NCI-H1105 (cell line): ENCODE results near the gene FAM78B.
A peak's percentile ranks its signal among the peaks of the same experiment; 100 is the strongest.

Experiments used
- DNase-seq: peaks from one replicate; lab custom pipeline; 2025; lab: John Stamatoyannopoulos, UW

The FAM78B gene

DNA sequence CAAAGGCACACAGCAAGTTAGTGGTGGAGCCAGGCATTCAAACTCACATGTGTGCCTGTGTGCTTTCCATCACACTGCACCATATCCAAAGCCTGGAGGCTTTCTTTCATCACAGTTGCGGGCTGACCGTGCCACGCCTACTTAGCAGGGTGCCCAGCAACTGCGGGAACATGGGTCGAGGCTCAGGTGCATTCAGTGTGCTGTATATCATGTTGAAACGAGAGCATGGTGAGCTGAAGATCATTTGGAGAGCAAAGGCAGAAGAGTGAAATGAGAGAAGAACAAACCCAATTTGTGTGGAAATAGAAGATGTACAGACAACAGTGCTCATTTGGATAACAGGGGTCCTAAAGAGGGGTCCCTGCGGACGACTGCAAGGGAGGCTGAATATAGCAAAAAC lies 46.5 kb downstream of the FAM78B start:
- DNase-seq = no peak

GRCh38 chr1:166119471-166119965 lies 47.3 kb downstream of the FAM78B start:
- no peak for DNase-seq

DNA sequence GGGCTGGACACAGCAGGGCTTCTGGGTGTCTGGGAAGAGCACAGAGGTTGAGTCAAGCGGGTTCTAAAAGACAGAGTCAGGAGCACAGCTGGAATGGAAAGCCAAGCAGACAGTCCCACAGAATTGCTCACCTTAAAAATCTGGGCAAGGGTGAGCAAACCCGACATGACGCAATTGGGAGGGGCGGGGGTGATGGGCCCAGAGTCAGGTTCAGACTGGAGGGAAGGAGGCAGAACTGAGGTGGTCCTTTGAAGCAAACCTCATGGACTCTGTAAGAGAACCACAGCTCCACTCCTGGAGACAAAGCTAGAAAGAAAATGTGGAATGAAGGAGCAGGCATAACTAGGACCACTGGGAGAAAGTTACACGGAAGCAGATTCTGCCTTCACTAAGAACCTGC lies 49.0 kb downstream of the FAM78B start:
- DNase-seq = no peak

DNA sequence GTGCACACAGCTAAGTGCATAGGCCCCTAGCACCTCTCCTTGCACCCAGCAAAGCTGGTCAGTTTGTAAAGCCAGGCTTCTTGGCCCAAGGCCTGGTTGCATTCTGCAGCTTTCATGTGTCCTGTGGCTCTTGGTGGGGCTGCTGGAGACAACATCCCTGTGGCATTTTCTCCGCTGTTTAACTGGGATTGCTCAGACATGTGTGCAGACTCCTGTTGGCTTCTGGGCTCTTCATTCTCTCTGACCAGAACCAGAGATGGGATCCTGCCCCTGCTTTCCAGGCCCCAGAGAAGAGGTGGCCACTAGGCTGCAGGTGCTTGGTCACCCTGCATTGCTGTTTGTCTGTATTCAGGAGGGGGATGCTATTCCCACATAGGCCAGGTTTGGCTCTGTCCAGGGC lies 50.8 kb downstream of the FAM78B start:
- DNase-seq = no peak

- no peak for DNase-seq
These were observed 52.4 kb downstream of the FAM78B start for GRCh38 chr1:166114419-166114818.

- no peak for DNase-seq
These were observed 53.2 kb downstream of the FAM78B start for GRCh38 chr1:166113630-166114029.

DNA sequence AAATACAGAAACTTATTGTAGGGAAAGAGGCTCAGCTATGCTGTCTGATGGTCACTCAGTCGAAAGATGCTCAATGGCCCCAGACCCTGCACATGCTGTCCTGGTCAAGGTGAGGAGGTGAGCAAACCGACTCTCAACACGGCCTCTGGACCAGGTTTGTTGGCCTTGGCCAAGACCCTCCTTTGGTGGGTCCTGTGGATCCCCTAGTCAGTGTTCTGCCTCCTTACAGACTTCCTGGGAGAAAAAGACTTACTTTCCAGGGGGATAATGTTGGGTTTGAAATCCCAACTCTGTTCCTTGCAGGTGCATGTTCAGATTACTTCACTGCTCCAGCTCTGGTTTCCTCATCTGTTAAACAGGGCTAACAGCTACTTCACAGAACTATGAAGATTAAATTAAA lies 53.8 kb downstream of the FAM78B start:
- no peak for DNase-seq

GRCh38 chr1:166112425-166112824 lies 54.4 kb downstream of the FAM78B start:
- DNase-seq = no peak

DNA sequence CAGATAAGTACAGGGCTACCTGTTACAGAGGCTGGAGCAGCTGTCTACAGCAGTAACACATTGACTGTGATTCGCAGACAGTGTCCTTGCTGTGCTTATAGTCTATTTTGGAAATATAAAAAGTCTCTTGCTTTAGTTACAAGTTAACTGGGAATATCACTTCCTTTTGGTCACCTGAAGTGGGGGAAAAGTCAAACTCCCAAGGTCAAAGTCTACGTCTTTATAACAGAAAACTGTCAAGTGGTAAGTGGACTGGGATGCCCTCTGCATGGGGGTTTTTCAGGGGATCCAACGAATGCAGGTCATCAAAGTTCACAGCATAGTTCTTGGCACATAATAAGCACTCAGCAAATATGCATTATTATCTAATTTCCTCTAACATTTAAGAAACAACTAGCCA lies 55.4 kb downstream of the FAM78B start:
- no peak for DNase-seq

DNA sequence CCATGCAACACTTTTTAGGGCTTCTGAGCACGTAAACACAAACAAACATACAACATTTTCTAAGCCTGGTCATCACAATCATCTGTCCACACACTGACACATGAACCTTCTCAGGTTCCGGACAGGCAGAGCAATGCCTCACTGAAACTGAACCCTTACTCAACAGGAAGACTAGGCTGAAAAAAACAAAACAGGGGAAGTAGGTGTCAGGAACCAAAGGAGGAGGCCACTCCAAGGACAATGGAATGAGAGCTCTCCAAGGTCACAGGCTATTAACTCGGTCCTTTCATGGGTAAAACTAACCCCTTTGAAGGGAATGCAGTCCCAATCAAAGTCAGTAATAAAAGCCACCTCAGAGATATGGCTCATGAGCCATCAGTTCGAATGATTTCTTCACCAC lies 76.6 kb downstream of the FAM78B start:
- no peak for DNase-seq

DNA sequence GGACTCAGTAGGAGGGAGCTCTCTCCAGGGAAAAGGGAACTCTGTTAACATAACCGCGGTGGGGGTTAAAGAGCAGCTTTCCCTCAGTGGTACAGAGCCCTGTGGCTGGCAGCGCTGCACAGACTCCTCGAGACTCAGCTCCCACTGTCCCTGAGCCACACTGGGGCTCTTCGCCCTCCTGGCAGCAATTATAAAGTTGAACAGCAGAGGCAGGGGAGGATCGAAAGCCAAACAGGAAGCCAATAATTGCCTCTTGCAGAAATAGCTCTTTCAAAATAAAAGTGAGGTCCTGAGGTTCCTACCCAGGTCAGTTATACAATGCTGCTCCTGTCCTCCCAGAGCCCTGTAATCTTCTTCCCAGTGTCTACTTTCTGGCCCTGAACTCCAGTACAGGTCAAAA lies 77.0 kb downstream of the FAM78B start:
- peak; percentile 12 for DNase-seq

DNA sequence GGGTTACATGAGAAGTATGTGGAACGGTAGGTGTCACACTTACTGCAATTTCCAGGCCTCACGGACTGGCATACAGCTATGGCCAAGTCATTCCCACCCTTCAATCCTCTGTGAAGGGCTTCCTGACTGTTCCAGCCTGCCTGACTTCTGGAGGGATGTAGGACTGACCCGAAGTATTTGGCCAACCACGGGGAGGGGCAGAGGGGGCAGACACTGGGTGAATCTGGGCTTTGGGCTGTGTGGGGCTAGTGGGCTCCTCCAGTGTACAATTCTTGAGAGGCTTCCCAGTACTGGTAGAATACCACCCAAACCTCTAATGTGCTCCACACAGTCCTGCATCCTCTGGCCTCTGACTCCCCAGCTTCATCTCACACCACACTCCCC lies 78.2 kb downstream of the FAM78B start:
- DNase-seq = no peak

DNA sequence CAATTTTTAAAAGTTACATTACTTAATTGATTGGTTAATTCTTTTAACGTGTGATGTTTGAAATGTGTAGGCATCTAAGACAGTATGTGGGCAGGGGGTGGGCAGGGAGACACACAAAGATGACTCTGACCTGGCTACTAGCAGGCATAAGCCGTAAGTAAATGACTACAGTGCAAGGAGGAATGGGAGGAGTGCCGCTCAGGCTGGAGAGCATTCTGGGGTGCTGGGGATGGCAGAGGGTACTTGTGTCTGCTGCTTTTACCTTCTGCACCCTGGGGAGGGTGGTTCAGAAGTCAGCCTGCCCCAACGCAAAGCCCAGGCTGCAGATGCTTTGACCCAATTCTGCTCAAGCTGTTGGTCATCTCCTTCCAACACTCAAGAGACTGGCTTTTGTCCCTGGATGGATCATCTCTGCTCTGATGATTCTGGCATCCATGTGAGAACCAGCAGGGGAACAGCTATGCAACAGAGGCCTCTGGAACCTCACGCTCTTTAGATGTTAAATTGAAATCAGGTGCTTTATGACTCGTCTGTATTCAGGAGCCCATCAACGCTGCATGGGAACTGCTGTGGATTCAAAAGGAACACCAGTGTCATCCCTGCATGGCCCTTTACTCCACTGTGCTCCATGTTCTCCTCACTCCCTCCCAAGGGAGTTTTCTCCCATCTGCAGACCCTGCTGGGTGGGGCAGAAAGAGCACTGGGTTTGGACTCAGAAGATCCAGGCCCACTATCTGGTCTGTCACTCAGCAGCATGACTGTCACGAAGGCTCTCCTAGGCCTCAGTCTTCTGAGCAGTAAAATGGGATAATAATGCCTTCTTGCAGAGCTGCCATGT lies 78.8 kb downstream of the FAM78B start:
- no peak for DNase-seq

DNA sequence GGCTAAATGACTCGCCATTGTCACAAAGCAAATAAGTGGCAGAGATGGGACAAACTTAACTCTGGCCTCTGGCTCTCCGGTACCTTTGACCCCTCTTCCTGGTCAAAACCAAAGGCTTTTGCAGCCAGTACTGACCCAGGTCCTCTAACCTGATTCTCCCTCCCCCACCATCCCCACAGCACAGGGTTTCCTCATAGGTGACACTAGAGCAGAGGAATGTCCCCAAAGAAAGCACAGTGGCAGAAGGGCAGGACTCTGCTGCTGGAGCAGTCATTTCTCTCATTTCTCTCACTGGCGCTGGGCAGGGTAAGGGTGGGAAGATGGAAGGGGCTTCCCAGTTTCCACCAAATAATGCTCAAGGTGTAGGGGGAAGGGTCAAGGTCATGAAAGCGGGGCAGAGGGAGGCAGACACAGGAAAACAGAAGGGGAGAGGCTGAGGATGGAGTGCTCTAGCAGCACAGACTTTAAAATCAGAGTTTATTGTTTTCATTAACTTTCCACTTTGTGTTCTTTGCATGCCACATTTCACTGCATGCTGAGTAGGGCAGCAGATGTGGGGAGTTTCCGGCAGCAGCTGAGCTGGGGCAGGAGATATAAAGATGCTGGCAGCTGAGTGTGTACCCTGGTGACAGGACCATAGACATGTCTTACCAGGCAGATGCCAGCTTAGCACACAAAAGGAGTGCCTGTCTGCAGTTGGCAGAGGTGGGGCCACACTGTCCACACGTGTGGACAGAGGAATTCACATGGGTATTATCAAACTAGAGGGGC lies 80.5 kb downstream of the FAM78B start:
- DNase-seq = no peak

DNA sequence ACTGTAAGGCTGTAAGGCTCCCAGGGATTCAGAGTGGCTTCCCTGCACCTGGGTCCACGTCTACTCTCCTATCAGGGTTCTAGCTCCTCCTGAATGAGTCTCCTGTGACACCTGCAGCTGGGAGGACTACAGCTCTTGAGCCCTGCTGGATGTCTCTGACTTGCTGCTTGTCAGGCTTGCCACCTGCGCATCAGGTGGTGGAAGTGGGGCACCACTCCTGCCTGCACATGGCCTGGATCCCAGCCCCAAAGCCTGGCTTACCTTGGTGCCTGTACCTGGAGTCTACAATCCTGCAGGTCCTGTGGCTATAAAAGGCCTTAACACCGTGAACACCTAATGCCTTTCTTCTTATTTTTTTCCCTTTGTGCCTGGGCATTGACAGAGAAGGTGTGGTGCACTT lies 82.2 kb downstream of the FAM78B start:
- no peak for DNase-seq

DNA sequence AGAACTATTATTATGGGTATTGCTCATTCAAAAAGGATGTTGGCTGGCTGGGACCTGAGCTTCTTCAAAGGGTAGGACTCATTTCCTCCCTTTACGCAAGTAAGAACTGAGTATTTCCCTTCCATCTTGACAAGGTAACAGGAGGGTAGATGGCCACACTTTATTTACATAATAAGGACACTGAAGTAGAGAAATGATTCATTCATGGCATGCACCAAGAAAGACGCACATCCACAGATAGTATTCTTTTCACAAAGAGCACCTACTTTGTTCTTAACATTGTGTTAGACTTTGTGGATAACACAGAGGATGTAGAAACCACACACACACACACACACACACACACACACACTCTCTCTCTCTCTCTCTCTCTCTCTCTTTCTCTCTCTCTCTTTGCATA lies 82.9 kb downstream of the FAM78B start:
- DNase-seq = no peak

- DNase-seq = no peak
These were observed 84.2 kb downstream of the FAM78B start for GRCh38 chr1:166082601-166083000.

DNA sequence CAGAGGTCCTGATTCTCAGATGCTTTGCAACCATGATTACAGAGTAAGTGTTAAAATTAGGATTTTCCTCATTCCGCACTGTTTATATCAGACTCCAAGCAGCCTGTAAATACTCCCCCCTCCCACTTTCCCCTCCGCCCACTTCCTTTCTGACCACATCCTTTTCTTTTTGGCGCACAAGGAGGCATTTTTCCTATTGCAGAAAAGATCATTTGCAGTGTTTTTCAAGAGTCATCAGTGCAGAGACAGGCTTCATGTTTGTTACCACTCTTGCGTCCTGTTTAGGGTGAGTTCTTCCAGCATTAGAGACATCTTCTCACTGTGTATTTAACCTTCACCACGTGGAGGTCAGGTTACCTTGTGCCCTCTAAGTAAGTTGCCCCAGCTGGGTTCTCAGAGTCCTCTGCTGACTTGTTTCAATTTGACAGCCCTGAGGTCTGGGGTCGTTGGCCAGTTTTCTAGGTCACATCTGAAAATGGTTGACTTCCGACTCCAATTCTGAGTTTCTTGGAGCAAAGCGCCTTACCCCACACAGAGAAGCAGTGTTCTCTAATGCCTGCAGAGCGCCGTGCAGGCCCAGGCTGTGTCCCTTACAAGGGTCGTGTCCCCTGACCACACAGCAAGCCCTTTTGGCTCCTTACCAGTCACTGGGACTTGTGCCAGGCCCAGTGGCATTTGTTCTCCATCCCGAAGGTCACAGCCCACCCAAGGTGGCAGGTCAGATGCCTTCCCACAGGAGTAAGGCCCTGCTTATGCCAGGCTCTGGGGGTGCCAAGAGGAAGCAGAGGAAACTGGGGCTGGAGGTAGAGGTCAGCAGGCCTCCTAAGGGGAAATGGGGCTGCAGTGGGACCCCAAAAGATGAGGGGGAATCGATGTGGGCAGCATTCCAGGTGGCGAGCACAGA lies 85.6 kb downstream of the FAM78B start:
- DNase-seq = no peak

DNA sequence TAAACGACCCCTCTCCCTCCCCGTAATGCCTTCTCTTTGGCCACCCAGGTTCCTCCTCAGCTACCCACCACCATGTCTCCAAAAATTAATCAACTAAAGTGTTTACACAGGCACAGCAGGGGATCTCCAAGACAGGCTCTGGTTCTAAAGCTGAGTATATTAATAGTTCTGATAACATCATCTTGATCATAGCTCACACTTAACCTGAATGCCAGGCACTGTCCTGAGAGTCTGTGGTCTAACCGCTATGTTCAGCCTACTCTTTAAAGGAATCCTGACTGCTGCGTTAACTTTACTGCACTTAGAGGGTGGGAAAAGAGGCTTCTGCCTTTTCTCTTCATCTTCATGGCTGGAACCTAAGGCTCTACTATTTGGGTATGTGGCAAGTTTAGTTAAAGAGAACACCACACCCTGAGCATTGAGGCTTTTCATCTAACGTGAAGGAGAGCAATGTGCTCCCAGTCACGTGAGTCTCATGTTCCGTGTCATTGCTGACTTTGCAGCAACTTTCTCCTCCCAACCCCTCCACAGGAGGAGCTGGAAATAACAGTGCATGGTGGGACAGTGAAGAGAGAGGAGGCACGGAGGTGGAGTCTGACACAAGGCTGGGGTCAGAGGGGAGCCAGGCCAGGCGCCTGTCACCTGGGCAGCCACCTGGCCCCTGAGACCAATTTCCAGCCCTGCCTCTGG lies 86.4 kb downstream of the FAM78B start:
- DNase-seq = no peak

- no peak for DNase-seq
These were observed 87.5 kb downstream of the FAM78B start for GRCh38 chr1:166079276-166079675.

DNA sequence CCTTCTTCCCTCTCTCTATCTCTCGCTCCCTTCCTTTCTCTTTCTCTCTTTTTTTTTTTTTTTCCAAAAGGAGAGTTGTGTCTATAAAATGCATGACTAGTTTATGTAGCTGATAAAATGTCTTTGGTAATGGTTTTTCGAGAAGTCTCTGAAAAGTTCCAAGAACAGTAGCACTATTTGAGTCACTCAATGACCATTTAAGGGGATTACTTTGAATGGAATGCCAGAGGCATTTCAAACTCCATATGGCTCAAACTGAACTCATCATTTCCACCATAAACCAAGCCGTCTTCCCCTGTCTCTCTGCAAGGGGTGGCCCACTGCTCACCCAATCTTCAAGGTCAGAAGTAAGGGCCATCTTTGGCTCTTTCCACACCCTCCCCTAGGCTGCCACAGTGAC lies 93.3 kb downstream of the FAM78B start:
- no peak for DNase-seq

DNA sequence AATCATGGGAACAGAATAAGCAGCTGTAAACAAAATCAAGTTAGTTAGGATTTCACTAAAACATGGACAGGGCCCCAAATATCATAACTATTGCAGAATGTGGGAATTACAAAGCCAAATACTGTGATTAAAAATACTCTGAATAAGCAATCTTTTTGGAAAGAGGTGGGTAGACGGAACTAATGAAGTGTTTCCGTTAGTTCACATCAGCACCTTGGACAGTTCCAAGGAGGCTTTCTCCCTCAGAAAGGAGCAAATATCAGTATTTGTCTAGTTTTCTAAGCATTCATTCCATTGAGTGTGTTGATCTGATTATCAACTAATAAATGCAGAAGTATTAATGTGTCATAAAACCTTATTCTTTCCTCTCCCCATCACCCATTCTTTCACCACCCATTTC lies 97.4 kb downstream of the FAM78B start:
- DNase-seq = no peak
